ENCODE measurements around the gene NKX2-2.

- TF ChIP-seq CTCF (IDR thresholded peaks at IDR 0.05; ENCODE audit: extremely low read depth in 1 of 2, insufficient read depth in 1 of 2, low read depth in 1 of 2, low read length in 2 of 2) (no peak), POLR2A (IDR thresholded peaks at IDR 0.05; ENCODE audit: low read depth, low read length) (no peak), MAX (IDR thresholded peaks at IDR 0.05; ENCODE audit: insufficient read depth, insufficient read length) (no peak)
Observed at GRCh38 chr20:21550587-21550986, 36.7 kb upstream of the NKX2-2 start.
